Endothelial cell (in vitro differentiated cells): Measurements from ENCODE around the gene CALML3. TPM values are rescaled to one million over a fixed set of nuclear protein-coding genes. Genes with fewer than 3 reads are reported as not detected.

Experiments
- DNase-seq: peaks from one replicate; pipeline ENCODE4 v3.0.0; 2021; ENCODE audit warnings: low spot score
- H3K27ac Mint-ChIP-seq: one replicate; pipeline ENCODE4 v1.8.0; 2021; ENCODE audit warnings: mixed read lengths, inconsistent platforms; ENCODE audit not compliant: unreplicated experiment
- H3K27me3 Mint-ChIP-seq: one replicate; pipeline ENCODE4 v1.8.0; 2021; ENCODE audit warnings: mild to moderate bottlenecking, moderate library complexity, mixed read lengths, inconsistent platforms; ENCODE audit not compliant: unreplicated experiment
- H3K36me3 Mint-ChIP-seq: one replicate; pipeline ENCODE4 v1.8.0; 2021; ENCODE audit warnings: mild to moderate bottlenecking, low read depth, mixed read lengths, inconsistent platforms; ENCODE audit not compliant: unreplicated experiment
- H3K4me1 Mint-ChIP-seq: one replicate; pipeline ENCODE4 v1.8.0; 2021; ENCODE audit warnings: mild to moderate bottlenecking, mixed read lengths, inconsistent platforms; ENCODE audit not compliant: unreplicated experiment
- H3K4me3 Mint-ChIP-seq: one replicate; pipeline ENCODE4 v1.8.0; 2021; ENCODE audit warnings: mild to moderate bottlenecking, mixed read lengths, inconsistent platforms; ENCODE audit not compliant: unreplicated experiment
- H3K9me3 Mint-ChIP-seq: one replicate; pipeline ENCODE4 v1.8.0; 2021; ENCODE audit warnings: mixed read lengths, inconsistent platforms; ENCODE audit not compliant: unreplicated experiment
- total RNA-seq: library from RNA; stranded (reverse); fragmentation: NEBNext Ultra II Directional; extraction: Animal tissue kit (Norgen Biotek cat#: 25700); gene quantifications from one replicate; pipeline ENCODE4 v1.2.1, GENCODE V29; 2021; ENCODE audit not compliant: unreplicated experiment
- TF ChIP-seq, protein P1 (sequence below): fragments of 200-600 bp; sonication (generic); IDR thresholded peaks from one replicate; pipeline ENCODE4 v1.5.0; 2021; ENCODE audit warnings: antibody characterized with exemption; ENCODE audit not compliant: unreplicated experiment

Gene CALML3
- total RNA-seq, 1 donor from 2014 or later: not detected

DNA sequence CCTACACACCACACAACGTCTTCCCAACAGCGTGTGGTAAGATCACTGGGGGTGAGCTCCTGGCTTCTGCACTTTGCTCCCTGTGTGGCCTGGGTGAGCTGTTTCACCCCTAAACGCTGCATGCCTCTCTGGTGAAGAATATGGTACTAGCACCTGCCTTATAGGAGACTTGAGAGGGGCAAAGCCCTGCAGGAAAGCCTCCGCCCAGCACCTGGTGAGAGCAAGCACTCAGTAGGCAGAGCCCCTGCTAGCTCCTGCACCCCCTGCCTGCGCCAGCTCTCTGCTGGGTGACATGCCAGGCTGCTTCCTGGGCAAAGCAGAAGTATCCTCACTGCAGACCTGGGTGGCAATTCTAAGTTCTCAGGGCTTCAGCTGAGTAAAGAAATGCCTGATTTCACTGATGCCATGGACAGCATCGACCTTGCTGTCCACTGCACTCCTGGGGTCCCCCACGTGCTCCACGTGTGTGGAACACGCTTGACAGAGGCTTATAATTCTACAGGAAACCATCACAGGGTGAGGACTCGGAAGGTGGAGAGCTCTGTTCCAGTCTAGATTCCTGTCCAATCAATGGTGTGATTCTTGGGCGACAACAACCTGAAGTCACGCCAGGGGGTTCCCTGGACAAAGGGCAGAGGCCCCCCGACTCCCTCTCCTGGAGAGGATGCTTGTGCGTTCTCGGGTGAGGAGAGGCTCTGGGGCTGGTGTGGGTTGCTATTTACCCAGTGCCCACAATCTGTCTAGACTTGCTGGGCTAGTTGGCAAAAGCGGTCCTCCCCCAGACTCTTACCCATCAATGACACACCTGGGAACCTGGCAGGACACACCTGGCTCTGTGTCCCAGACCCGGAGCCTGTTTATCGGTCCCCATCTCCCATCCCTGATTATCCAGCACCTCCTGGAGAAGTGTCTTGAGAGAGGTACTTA is 20.4 kb upstream of the CALML3 start:
- H3K27me3 Mint-ChIP-seq: peaks cover 8% of the 10 kb centered on the region
- no peak overlapping the region for H3K27ac Mint-ChIP-seq
- no peak overlapping the region for H3K4me3 Mint-ChIP-seq
- H3K9me3 Mint-ChIP-seq: no peaks in the 10 kb centered on the region
- peaks cover 25% of the 10 kb centered on the region for H3K4me1 Mint-ChIP-seq
- TF ChIP-seq, protein P1, sequence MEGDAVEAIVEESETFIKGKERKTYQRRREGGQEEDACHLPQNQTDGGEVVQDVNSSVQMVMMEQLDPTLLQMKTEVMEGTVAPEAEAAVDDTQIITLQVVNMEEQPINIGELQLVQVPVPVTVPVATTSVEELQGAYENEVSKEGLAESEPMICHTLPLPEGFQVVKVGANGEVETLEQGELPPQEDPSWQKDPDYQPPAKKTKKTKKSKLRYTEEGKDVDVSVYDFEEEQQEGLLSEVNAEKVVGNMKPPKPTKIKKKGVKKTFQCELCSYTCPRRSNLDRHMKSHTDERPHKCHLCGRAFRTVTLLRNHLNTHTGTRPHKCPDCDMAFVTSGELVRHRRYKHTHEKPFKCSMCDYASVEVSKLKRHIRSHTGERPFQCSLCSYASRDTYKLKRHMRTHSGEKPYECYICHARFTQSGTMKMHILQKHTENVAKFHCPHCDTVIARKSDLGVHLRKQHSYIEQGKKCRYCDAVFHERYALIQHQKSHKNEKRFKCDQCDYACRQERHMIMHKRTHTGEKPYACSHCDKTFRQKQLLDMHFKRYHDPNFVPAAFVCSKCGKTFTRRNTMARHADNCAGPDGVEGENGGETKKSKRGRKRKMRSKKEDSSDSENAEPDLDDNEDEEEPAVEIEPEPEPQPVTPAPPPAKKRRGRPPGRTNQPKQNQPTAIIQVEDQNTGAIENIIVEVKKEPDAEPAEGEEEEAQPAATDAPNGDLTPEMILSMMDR: no peak
- no peaks in the 10 kb centered on the region for H3K36me3 Mint-ChIP-seq
- DNase-seq: no peak

DNA sequence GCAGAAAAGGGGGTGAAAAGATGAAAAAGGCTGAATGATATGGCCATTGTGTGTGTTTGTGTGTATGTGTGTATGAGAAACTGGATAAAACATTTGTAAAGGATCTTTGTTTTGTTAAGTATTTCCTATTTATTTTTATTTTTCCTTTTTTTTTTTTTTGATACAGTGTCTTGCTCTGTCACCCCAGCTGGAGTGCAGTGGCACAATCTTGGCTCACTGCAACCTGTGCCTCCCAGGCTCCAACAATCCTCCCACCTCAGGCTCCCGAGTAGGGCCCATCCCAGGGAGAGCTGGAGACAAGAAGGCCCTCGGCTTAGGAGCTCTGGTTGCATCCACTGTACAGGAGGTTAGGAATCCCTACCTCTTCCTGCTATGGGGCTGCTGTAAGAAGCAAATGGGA is 18.5 kb upstream of the CALML3 start:
- H3K27me3 Mint-ChIP-seq: peaks cover 8% of the 10 kb centered on the region
- TF ChIP-seq, protein P1: no peak
- no peaks in the 10 kb centered on the region for H3K9me3 Mint-ChIP-seq
- H3K36me3 Mint-ChIP-seq: no peaks in the 10 kb centered on the region
- DNase-seq: no peak
- H3K4me3 Mint-ChIP-seq: no peak overlapping the region
- no peak overlapping the region for H3K27ac Mint-ChIP-seq
- H3K4me1 Mint-ChIP-seq: peaks cover 20% of the 10 kb centered on the region

DNA sequence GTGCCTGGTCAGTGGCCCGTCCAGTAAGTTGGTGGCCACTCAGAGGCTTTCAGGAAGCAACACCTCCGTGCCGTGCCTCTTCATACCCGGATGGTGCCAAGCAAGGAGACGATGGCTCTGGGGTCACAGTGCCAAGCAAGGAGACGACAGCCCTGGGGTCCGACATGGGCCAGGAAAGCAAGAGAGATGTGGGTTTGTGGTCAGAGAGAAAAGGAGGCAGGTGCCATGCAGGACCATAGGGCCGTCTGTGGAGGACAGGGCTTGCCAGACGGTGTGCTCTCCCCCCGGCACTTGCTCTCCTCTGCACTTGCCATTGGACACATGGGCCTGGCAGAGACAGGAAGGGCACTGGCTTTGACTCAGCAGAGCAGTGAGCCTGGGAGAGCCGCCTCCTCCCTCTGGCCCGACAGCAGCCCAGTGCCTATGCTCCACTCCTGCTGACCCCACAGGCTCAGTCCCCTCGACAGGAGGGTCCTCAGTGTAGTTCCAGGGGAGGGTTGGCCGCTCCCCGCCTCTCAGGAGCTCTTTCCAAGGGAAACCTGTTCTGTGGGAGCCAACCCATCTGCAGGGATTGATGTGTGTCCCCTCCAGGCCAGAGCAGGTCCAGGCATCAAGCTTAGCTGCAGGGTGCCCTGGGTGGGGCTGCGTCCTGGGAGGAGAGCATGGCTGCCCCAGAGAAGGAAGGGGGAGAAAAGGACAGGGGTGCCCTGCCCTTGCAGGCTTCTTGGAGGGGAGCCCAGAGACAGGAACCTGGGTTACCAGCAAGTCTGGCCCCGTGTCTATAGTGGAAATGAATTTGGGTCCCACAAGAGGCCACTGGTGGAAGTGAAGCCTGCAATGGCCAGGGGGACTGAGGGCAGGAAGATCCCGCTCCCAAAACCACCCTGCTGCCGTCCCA is 17.8 kb upstream of the CALML3 start:
- Mint-ChIP-seq H3K9me3 (no peaks in the 10 kb centered on the region), H3K27me3 (peaks cover 6% of the 10 kb centered on the region), H3K4me1 (peaks cover 14% of the 10 kb centered on the region), H3K27ac (no peak overlapping the region), H3K4me3 (no peak overlapping the region), H3K36me3 (no peaks in the 10 kb centered on the region)
- DNase-seq: no peak
- TF ChIP-seq, protein P1: no peak

DNA sequence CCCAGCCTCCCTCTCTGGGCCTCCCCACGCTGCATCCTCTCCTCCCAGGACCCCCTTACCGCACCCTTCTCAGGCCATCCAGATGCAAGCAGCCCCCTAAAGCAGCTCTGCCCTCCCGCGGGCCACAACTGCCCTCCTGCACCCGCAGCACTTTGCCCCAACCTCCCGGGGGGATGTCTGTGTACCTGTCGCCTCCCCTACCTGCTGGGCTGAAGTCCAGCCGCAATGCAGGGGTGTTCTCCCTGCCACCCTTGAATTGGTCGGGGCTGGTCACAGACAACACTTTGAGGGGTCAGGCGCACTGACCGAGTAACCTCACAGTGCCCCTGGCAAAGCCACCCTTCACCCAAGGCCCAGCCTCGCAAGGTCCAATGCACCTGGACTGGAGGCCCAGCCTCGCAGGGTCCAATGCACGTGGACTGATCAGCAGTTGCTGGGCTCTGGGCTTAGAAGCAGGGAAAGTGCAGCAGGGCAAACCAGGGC is 17.1 kb upstream of the CALML3 start:
- TF ChIP-seq, protein P1: no peak
- no peak for DNase-seq
- Mint-ChIP-seq H3K4me1 (peaks cover 15% of the 10 kb centered on the region), H3K9me3 (no peaks in the 10 kb centered on the region), H3K27ac (no peak overlapping the region), H3K4me3 (no peak overlapping the region), H3K27me3 (peaks cover 7% of the 10 kb centered on the region), H3K36me3 (peaks cover 2% of the 10 kb centered on the region)
